Mesenteric fat pad (tissue), 1 donor: ENCODE data around the gene CD163L1. TPM values are rescaled to one million over a fixed set of nuclear protein-coding genes. Genes with fewer than 3 reads are reported as not detected.
"Not testable (repeated sequence)": the region's sequence is repeated elsewhere in the genome, so short reads cannot be mapped to it uniquely, and the experiment has no call there.

Experiments used
- DNase-seq: peaks from one replicate; pipeline ENCODE4 v3.0.0-alpha.2; 2020; ENCODE audit warnings: low spot score
- total RNA-seq: library from RNA; stranded (reverse); fragmentation: NEBNext Ultra II Directional; extraction: Animal tissue kit (Norgen Biotek cat#: 25700); gene quantifications from one replicate; pipeline ENCODE4 v1.2.1, GENCODE V29; 2021
- donor health status: DM: yes; HTN: yes; CAD: no.

Gene CD163L1
- total RNA-seq, 1 donor from 2014 or later = 16.7 TPM

DNA sequence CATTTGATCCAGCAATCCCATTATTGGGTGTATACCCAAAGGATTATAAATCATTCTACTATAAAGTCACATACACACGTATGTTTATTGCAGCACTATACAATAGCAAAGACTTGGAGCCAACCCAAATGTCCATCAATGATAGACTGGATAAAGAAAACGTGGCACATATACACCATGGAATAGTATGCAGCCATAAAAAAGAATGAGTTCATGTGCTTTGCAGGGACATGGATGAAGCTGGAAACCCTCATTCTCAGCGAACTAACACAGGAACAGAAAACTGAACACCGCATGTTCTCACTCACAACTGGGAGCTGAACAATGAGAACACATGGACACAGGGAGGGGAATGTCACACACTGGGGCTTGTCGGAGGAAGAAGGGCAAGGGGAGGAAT lies 106.2 kb downstream of the CD163L1 start:
- DNase-seq = not testable (repeated sequence)

DNA sequence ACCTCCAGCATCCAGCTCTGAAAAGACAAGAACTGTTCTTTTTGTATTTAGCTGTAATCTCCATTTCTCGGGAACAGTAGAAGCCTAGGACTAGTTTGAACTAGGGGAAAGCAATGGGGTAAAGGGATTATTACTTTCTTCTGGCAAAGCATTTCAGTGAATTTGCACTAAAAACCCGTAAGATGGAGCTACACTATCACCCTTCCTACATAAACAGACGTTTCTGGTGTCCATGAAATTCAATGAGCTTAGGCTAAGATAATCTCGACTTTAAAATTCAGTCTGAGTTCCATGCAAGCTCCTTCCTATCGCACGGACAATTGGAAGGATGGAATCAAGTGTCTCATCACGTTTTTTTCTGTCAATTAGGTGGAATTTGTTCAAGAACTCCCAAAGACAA lies 116.0 kb downstream of the CD163L1 start:
- no peak for DNase-seq

DNA sequence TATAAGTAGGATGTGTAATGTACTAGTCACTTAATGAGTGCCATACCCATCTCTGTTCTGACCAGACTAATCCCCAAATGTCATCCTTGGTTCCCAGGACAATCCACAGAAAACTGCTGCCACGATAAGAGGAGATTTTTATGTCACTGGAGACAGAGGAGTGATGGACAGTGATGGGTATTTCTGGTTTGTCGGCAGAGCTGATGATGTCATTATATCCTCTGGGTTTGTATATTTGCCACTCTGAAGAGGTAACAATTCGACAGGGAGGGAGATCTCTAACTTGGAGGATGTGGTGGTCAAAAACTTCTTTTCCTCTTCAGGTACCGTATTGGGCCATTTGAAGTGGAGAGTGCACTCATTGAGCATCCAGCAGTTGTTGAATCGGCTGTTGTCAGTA lies 119.8 kb downstream of the CD163L1 start:
- DNase-seq = no peak

DNA sequence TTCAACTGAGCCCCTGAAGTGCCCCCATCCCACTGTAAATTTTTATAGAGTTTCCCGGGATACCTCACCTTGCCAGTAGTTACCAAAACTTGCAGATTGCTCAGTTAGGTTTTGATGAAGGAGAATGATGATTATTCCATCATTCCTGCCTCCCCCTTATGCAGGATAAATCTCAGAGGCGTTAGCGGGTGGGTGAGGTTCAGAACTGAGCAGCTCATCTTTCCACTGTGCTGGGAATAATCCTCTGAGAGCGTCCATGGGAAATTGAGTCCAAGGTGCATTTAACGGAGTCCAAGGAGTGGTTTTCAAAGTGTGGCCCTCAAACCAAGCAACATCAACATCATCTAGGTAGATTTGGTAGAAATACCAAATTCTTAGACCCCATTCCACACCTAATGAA lies 121.4 kb downstream of the CD163L1 start:
- no peak for DNase-seq

DNA sequence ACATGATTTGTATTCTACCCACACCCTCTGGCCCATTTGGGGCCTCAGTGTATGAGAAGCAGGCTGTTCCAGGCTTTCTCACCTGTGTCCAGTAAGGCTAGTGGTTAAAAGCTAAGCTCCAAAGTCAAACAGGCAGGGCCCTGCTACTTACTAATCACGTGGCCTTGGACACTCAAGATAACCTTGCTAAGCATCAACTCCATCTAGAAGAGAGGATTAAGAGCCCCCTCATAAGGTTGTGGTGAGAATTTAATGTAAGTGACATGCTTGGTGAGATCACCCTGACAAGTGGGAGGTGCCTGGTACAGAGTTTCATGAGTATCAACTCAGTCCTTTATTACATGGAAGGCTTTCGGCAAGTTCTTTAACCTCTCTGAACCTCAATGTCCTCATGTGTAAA lies 122.3 kb downstream of the CD163L1 start:
- DNase-seq = no peak

DNA sequence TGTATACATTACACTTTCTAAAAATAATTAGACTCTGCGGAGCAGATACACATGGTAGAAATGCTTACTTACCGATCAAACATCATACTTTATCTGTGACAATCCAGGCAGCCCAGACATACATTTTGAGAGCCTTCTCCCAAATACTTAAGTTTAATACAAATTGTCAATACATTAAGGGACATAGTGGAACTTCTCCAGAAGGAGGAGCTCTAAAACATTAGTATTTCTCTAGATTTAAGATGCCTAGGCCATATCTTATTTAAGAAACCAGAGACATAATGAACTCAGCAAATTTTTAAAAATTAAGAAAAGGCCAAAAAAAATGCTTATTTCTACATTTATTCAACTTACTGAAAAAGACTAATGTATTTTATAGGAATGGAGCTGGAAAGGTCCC lies 124.0 kb downstream of the CD163L1 start:
- no peak for DNase-seq

DNA sequence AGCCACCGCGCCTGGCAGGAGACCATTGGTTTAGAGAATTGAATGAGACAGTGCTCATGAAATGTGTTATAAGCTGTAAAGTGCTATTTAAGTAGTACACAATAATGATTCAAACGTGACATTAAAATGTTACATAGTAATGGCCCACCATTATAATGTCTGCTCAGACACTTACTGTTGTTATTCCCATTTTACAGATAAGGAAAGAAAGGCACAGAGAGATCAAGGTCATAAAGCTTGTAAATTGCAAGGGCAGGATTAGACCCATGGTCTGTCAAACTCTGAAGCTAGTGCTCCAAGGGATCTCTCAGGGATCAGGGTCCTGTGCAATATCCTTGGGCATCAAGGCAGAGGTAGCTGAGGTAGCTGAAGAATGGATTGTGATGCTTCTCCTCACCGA lies 133.9 kb downstream of the CD163L1 start:
- no peak for DNase-seq

Other genes starting within 250 kb of the CD163L1 start
- gene ACSM4, start 140.1 kb downstream of the CD163L1 start, total RNA-seq = not detected
- 943 TPM for gene CD163, start 59.6 kb upstream of the CD163L1 start, total RNA-seq
- not detected for gene APOBEC1, start 221.8 kb upstream of the CD163L1 start, total RNA-seq